ENCODE measurements around the gene SFI1. TPM values are rescaled to one million over a fixed set of nuclear protein-coding genes. Genes with fewer than 3 reads are reported as not detected.

Gene SFI1
- total and polyA plus RNA-seq, 2 of the 4 experiments (the other 2 are of a cell fraction) = 9.9 to 12.0 TPM

DNA sequence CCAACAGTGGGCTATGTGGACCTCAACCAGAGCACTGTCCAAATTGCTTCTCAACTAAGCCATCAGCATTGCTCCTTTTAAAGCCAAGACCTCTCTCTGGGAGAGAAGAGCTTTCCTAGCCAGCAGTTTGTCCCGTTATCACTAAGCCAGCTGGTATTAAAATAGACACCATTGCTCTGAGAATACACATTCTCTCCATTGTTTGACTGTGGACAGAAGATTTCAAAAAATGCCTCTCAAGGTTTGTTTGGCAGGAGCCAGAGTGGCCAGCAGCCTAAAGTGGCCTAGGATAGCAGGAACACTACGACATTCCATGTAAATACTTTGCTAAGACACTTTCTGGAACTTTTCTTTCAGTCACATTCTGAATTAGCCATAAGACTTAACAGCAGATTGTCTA lies 48.0 kb upstream of the SFI1 start:
- in situ Hi-C loops (cut with MboI; ENCODE audit: low sequenced_read_pairs) (no loop called here), dilution Hi-C loops (cut with HindIII; ENCODE audit: low sequenced_read_pairs, unreplicated experiment) (no loop called here), intact Hi-C loops (cut with micrococcal nuclease) (no loop called here)
- no TSS peak for BruUV-seq (replicated peaks)
- H3K27me3 ChIP-seq (ENCODE audit: control insufficient read depth, insufficient read depth, low read length) = no peaks in the 10 kb centered on the region
- H3K18ac ChIP-seq (ENCODE audit: low read depth, low read length) = no peak overlapping the region
- no peak overlapping the region for H2AK5ac ChIP-seq (ENCODE audit: low read depth, low read length)
- TF ChIP-seq SMC3 (IDR thresholded peaks at IDR 0.05; ENCODE audit: low read depth, low read length) (no peak), CEBPB (IDR thresholded peaks at IDR 0.05; ENCODE audit: low read depth, low read length) (no peak), POLR2A (IDR thresholded peaks at IDR 0.05; ENCODE audit: low read depth, low read length) (no peak), RCOR1 (IDR thresholded peaks at IDR 0.05; ENCODE audit: insufficient replicate concordance, low read length) (no peak), MXI1 (IDR thresholded peaks at IDR 0.05; ENCODE audit: borderline replicate concordance, low read depth, low read length) (no peak), FOS (IDR thresholded peaks at IDR 0.05; ENCODE audit: low read depth, low read length) (no peak), MAZ (IDR thresholded peaks at IDR 0.05; ENCODE audit: borderline replicate concordance, low read depth, low read length) (no peak)
- H3K4me1 ChIP-seq (ENCODE audit: control insufficient read depth, insufficient read depth, low read length) = no peaks in the 10 kb centered on the region
- H4K5ac ChIP-seq (ENCODE audit: low read depth, low read length) = no peak overlapping the region
- no peak overlapping the region for H3K56ac ChIP-seq (ENCODE audit: extremely low read depth, insufficient read depth, low read length)
- no peak overlapping the region for H2BK120ac ChIP-seq (ENCODE audit: low read depth, low read length)
- POLR2A ChIA-PET (ENCODE audit: unreplicated experiment) = no interaction called here
- no peak overlapping the region for H3K4me2 ChIP-seq (ENCODE audit: low read depth, low read length)
- DNase-seq (no peak), ATAC-seq (ENCODE audit: low read depth) (no peak; the same call in 1 of the 2 replicates)
- H3K79me1 ChIP-seq (ENCODE audit: low read depth in 1 of 2, low read length in 2 of 2) = peaks cover 19 to 23% of the 10 kb centered on the region in 2 experiments
- H2BK15ac ChIP-seq (ENCODE audit: low read depth, low read length) = no peak overlapping the region
- no peak overlapping the region for H3K4me3 ChIP-seq (ENCODE audit: insufficient read depth, low read depth, low read length)
- no peak overlapping the region for H2BK5ac ChIP-seq (ENCODE audit: low read depth, low read length, poor library complexity, severe bottlenecking)
- H3K14ac ChIP-seq (replicated peaks; ENCODE audit: low read depth, low read length) = no peak overlapping the region
- H3K27ac ChIP-seq (ENCODE audit: insufficient read depth, low read length) = no peak overlapping the region
- CTCF ChIA-PET = no interaction called here
- no peak overlapping the region for H2BK20ac ChIP-seq (ENCODE audit: low read depth, low read length)
- peaks cover 9% of the 10 kb centered on the region; the same call in 1 of the 2 replicates for H4K20me1 ChIP-seq (ENCODE audit: insufficient read depth, low read length)
- H3K23ac ChIP-seq (ENCODE audit: low read depth, low read length) = no peak overlapping the region
- H3K9ac ChIP-seq (ENCODE audit: low read depth, low read length) = no peak overlapping the region
- H2AFZ ChIP-seq (replicated peaks; ENCODE audit: low read length, poor library complexity) = no peak overlapping the region
- WGBS, 2 experiments (ENCODE audit: extremely low coverage in 2 of 2, insufficient read length in 1 of 2) = no CpG with 5 or more reads among the region's 2 CpGs
- H4K91ac ChIP-seq (ENCODE audit: insufficient read depth, low read depth, low read length) = no peak overlapping the region
- peaks cover 29% of the 10 kb centered on the region for H3K36me3 ChIP-seq (ENCODE audit: control insufficient read depth, insufficient read depth, low read length)
- H3K4ac ChIP-seq (ENCODE audit: low read depth, low read length) = no peak overlapping the region
- H4K8ac ChIP-seq (ENCODE audit: low read depth in 2 of 2, low read length in 2 of 2) = no peak overlapping the region
- no peaks in the 10 kb centered on the region for H3K9me3 ChIP-seq (ENCODE audit: control insufficient read depth, insufficient read depth, low read length)
- no peak overlapping the region for H2AK9ac ChIP-seq (replicated peaks; ENCODE audit: low read depth, low read length, poor library complexity)
- no peaks in the 10 kb centered on the region for H3K9me1 ChIP-seq (ENCODE audit: insufficient read depth, low read length)

Data from IMR-90 (cell line).